ENCODE measurements around the gene BBX. TPM values are rescaled to one million over a fixed set of nuclear protein-coding genes. Genes with fewer than 3 reads are reported as not detected.

The BBX gene
- total RNA-seq, 4 donors from 2014 or later: 24.2 to 68.7 (median 38.0) TPM

DNA sequence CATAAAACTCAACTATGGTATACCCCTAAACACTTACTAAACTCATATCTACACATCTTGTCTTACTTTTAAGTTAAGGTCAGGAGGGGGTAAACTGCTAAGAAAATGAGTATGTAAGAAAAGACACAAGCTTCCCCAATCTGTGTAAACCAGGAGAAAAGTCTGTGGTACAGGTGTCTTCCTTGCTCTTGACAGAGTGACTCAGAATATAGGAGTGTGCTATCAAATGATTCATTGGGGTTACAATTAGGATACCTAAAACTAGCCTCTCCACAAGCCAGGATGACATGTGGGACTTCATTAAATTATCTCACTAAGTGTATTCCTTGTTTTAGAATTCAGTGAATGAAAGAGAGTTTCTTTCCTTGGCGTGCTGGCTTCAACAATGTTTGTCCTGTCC, 274.8 kb downstream of the BBX start:
- Histone ChIP-seq H3K36me3 (peaks cover 39% of the 10 kb centered on the region), H3K4me1 (peaks cover 4% of the 10 kb centered on the region)
- 82% methylated on average over 1 of the region's 1 CpG for WGBS

GRCh38 chr3:107798381-107798780, 275.6 kb downstream of the BBX start:
- Histone ChIP-seq H3K4me1 (peaks cover 4% of the 10 kb centered on the region), H3K27me3 (no peaks in the 10 kb centered on the region), H3K27ac (no peak overlapping the region), H3K9me3 (no peaks in the 10 kb centered on the region), H3K4me3 (no peak overlapping the region), H3K36me3 (peaks cover 47% of the 10 kb centered on the region)
- 80% methylated on average over 3 of the region's 3 CpGs for WGBS
- DNase-seq (ENCODE audit: low spot score in 2 of 2): no peak
- TF ChIP-seq POLR2A (IDR thresholded peaks at IDR 0.05): no peak
- no peak for TF ChIP-seq POLR2AphosphoS5 (IDR thresholded peaks at IDR 0.05)
- no peak for TF ChIP-seq CTCF (IDR thresholded peaks at IDR 0.05)
- no peak for TF ChIP-seq EP300 (IDR thresholded peaks at IDR 0.05)

More for the DNA sequence above, 274.8 kb downstream of the BBX start:
- no peak for DNase-seq (ENCODE audit: low spot score in 2 of 2)
- H3K4me3 ChIP-seq: no peak overlapping the region
- TF ChIP-seq CTCF (IDR thresholded peaks at IDR 0.05) (no peak), POLR2AphosphoS5 (IDR thresholded peaks at IDR 0.05) (no peak), EP300 (IDR thresholded peaks at IDR 0.05) (no peak), POLR2A (IDR thresholded peaks at IDR 0.05) (no peak)
- H3K9me3 ChIP-seq: no peaks in the 10 kb centered on the region
- H3K27me3 ChIP-seq: no peaks in the 10 kb centered on the region
- no peak overlapping the region for H3K27ac ChIP-seq

DNA sequence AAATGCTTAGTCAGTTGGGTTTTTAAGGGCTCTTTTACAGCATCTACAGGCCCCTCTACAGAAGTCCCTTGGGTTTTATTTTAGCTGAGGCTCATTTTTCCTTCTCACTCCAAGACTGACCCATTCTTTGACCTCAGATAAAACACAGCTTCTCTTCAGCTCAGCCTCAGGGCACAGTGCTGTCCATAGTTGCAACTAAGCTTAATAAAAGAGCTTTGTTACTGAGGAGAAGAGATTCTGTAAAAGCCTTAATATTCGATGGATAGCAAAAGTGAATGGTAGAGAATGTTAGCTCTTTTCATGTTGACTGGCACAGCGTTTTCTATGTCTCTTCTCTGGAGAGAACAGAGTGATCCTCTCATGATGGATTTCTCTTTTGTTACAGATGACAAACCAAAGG, 277.9 kb downstream of the BBX start:
- Histone ChIP-seq H3K4me1 (peaks cover 4% of the 10 kb centered on the region), H3K9me3 (no peaks in the 10 kb centered on the region), H3K36me3 (peaks cover 70% of the 10 kb centered on the region), H3K4me3 (no peak overlapping the region), H3K27ac (no peak overlapping the region), H3K27me3 (no peaks in the 10 kb centered on the region)
- no peak for TF ChIP-seq POLR2A (IDR thresholded peaks at IDR 0.05)
- TF ChIP-seq POLR2AphosphoS5 (IDR thresholded peaks at IDR 0.05): no peak
- TF ChIP-seq EP300 (IDR thresholded peaks at IDR 0.05): no peak
- TF ChIP-seq CTCF (IDR thresholded peaks at IDR 0.05): no peak
- WGBS: 87% methylated on average over 2 of the region's 2 CpGs
- DNase-seq (ENCODE audit: low spot score in 2 of 2): no peak

- Histone ChIP-seq H3K4me3 (no peak overlapping the region), H3K36me3 (peaks cover 93% of the 10 kb centered on the region), H3K4me1 (no peaks in the 10 kb centered on the region), H3K9me3 (no peaks in the 10 kb centered on the region), H3K27me3 (no peaks in the 10 kb centered on the region), H3K27ac (no peak overlapping the region)
- TF ChIP-seq POLR2AphosphoS5 (IDR thresholded peaks at IDR 0.05) (no peak), POLR2A (IDR thresholded peaks at IDR 0.05) (no peak), EP300 (IDR thresholded peaks at IDR 0.05) (no peak), CTCF (IDR thresholded peaks at IDR 0.05) (no peak)
- no peak for DNase-seq (ENCODE audit: low spot score in 2 of 2)
- WGBS: 83% methylated on average over 3 of the region's 3 CpGs
Observed at GRCh38 chr3:107803170-107803569, 280.4 kb downstream of the BBX start.

DNA sequence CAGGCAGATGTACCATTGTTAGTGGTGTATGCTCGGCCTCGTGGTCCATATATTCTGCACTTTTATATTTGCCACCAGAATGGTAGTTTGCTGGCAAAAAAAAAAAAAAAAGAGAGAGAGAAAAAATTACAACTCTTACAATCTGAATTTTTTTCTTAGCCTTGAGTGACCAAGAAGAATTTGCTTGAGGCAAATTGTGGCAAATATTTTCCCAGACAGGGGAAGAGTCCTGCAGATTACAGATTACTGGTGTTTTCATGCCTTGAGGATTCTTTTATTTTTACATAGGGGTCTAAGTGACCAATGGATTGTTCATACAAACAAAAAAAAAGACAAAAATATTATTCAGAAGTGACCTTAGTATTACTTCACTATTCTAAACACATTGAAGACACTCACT, 283.3 kb downstream of the BBX start:
- TF ChIP-seq POLR2AphosphoS5 (IDR thresholded peaks at IDR 0.05) (no peak), CTCF (IDR thresholded peaks at IDR 0.05) (no peak), EP300 (IDR thresholded peaks at IDR 0.05) (no peak)
- WGBS: 95% methylated on average over 2 of the region's 2 CpGs

More for the DNA sequence above, 283.3 kb downstream of the BBX start:
- Histone ChIP-seq H3K27ac (no peak overlapping the region), H3K36me3 (peaks cover 73% of the 10 kb centered on the region), H3K27me3 (no peaks in the 10 kb centered on the region), H3K4me1 (no peaks in the 10 kb centered on the region), H3K4me3 (no peak overlapping the region), H3K9me3 (no peaks in the 10 kb centered on the region)
- no peak for DNase-seq (ENCODE audit: low spot score in 2 of 2)
